ENCODE data around the gene R3HDML.
"Not testable (repeated sequence)": the region's sequence is repeated elsewhere in the genome, so short reads cannot be mapped to it uniquely, and the experiment has no call there.

The R3HDML gene

GRCh38 chr20:44331201-44331600 lies 5.6 kb upstream of the R3HDML start:
- no peak for DNase-seq

DNA sequence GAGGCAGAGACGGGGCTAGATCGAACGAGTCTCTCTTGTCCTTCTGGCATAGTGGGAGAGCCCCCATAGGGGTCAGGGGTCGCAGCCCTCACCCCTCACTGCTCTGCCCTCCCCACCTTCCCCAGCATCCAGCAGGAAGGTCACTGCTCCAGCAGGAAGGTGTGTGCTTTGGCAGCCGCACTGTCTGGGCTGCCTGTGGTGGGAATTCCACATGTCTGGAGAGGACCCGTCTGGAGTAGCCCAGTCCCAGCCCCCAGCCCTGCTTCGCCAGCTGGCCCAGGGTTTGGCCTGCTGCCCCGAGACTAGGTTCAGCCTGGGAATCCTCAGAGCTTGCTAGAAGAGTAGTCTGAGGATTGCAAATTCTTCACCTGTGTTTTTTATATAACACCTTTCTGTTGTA lies 2.5 kb upstream of the R3HDML start:
- no peak for DNase-seq

DNA sequence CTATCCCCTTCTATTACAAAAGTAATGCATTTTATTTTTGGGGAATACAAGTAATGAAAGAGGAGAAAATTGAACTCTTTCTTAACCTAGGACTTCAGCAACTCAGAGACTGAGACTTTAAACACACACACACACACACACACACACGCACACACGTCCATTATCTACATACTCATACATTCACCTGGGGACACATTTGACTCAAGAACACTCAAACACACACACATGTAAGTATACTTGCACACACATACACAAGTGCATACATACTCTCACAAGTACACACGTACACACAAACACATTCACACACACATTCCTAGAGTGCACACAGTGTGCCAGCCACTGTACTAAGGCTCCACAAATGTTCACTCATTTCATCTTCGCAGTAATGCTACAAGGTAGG lies 2.1 kb upstream of the R3HDML start:
- DNase-seq, result no peak

- no peak for DNase-seq
Measured at GRCh38 chr20:44335675-44336074, 1.2 kb upstream of the R3HDML start.

- no peak for DNase-seq
Measured at GRCh38 chr20:44336086-44336485, 757 bp upstream of the R3HDML start.

GRCh38 chr20:44342248-44342647 lies 5.4 kb downstream of the R3HDML start:
- DNase-seq, result no peak

GRCh38 chr20:44343162-44343675 lies 6.4 kb downstream of the R3HDML start:
- DNase-seq, result no peak

DNA sequence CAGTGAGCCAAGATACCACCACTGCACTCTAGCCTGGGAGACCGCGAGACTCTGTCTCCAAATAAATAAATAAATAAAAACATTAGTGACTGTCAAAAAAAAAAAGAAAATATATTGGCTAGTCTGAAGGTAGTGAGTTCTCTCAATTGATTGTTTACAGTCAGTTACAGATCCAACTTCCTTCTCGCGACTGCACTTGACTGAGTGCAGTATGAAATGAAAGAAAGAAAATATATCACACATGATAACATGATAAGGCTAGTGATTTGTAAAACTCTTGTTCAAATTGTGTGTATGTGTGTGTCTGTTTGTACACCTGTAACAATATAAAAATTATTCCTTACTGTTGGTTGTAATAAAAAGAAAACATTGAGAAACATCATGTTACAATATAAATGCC lies 7.9 kb downstream of the R3HDML start:
- no peak for DNase-seq

DNA sequence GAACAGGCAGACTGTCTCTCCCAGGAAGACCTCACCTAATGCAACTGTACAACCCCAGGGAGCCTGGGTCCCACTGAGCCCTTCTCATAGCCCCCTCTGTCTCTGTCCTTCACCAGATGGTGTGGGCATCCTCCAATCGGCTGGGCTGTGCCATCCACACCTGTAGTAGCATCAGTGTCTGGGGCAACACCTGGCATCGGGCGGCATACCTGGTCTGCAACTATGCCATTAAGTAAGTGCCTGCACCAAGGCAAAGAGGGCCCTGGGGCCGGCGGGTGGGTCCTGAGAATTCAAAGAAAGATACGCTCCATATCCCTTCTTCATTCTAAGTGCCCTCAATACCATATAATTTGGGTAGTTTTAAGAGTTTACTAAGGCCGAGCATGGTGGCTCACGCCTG lies 8.3 kb downstream of the R3HDML start:
- no peak for DNase-seq

DNA sequence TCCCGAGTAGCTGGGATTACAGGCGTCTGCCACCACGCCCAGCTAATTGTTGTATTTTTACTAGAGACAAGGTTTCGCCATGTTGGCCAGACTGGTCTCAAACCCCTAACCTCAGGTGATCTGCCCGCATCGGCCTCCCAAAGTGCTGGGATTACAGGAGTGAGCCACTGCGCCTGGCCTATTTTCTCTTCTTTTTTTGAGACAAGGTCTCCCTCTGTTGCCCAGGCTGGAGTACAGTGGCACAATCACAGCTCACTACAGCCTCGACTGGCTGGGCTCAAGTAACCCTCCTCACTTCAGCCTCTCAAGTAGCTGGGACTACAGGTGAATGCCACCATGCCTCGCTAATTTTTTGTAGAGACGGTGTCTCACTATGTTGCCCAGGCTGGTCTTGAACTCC lies 9.1 kb downstream of the R3HDML start:
- not testable (repeated sequence) for DNase-seq

GRCh38 chr20:44348168-44348659 lies 11.4 kb downstream of the R3HDML start:
- no peak for DNase-seq

GRCh38 chr20:44349349-44349748 lies 12.5 kb downstream of the R3HDML start:
- no peak for DNase-seq

DNA sequence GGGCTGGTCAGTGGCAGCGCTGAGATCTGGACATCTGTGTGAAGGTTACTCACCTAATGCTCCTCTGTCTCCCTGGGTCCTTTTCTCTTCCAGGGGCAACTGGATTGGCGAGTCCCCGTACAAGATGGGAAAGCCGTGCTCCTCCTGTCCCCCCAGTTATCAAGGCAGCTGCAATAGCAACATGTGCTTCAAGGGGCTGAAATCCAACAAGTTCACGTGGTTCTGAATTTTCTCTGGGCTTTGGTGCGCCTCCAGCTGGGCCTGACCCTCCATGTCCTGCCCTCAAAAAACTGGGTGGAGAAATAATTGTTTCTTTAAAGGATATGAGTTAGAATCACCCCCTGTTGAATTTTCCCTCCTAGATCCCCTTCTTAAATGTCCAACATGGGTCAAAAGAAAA lies 13.7 kb downstream of the R3HDML start:
- no peak for DNase-seq

DNA sequence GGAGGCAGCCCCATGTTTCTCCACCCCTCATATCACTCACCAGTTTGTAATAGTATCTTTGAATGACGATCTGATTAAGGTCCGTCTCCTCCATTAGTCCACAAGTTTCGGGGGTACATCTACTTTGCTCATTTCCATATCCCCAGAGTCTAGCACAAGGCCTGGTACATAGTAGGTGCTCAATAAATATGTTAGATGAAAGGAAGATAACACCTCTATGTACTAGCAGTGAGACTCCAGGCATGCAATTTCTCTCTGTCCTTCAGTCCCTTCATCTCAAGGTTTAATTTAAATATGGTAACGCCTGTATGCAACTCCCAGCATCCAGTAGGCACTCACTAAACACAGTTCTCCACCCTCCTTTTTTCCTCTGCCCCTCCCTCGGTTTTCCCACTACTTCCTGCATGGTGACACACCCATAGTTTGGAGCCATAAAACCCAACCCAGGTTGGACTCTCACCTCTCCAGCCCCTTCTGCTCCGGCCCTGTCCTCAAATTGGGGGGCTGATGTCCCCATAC lies 18.2 kb downstream of the R3HDML start:
- no peak for DNase-seq

DNA sequence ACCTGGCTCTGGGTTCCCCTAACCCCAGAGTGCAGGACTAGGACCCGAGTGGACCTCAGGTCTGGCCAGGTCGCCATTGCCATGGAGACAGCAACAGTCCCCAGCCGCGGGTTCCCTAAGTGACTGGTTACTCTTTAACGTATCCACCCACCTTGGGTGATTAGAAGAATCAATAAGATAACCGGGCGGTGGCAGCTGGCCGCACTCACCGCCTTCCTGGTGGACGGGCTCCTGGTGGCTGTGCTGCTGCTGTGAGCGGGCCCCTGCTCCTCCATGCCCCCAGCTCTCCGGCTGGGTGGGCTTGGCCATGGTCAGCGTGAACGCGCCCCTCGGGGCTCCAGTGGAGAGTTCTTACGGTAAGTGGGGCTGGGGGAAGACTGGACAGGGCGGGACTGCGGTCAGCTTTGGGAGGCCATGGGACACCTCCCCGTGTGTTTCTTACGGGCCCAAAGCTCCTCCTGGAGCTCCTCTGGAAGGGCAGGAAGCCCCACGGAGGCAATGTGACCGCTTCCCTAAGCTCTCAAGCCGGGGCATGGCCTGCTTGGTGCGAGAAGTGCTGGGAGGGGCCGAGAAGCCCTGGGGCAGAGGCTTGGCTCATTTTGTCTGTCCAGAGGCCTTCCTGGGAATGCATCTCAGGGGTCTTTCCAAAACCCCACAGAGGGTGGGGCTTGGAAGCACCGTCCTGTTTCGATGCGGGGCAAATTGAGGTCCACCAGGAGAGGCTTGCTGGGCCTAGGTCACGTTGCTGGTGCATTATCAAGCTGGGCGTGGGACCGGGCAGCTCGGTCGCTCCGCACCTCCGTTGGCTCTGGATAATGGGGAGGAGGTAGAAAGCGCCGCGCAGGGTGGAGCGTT lies 18.9 kb downstream of the R3HDML start, which contains the start of gene HNF4A:
Gene HNF4A, plus strand, starts transcription at position 202 of the 855 bp plus-strand sequence. Its CDS starts 106 bp downstream, at position 308.
- no peak for DNase-seq

DNA sequence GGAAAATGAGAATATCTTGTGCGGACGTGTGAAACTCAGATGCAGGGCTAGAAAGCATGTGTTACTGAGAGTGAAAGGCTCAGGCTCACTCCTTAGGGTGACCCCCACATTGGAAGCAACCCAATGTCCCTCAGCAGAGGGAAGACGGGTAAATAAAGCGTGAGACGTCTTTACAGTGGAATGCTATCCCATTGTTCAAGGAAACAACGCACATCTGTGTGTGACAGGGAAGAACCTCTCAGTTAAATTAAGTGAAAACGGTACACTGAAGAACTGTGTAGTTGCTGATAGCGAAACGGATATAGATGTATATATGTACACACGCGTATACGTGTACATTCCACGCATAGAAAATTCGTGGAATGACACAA lies 19.5 kb downstream of the R3HDML start:
- DNase-seq, result no peak

DNA sequence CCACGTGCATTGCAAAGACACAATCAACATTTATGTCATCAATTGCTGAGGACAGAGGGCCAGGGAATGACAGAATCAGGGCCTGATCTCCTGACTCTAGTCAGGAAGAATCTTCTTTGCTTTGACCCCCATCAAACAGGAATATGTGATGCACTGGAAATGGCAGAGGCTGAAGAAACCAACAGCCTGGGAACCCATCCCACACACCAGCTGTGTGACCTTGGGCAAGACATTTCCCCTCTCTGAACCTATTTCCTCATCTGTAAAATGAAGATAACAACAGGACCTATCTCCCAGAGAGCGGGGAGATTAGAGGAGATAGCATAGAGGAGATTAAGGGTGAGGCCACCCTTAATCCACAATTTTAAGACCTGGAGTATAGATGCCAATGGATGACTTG lies 20.2 kb downstream of the R3HDML start:
- DNase-seq, result no peak

DNA sequence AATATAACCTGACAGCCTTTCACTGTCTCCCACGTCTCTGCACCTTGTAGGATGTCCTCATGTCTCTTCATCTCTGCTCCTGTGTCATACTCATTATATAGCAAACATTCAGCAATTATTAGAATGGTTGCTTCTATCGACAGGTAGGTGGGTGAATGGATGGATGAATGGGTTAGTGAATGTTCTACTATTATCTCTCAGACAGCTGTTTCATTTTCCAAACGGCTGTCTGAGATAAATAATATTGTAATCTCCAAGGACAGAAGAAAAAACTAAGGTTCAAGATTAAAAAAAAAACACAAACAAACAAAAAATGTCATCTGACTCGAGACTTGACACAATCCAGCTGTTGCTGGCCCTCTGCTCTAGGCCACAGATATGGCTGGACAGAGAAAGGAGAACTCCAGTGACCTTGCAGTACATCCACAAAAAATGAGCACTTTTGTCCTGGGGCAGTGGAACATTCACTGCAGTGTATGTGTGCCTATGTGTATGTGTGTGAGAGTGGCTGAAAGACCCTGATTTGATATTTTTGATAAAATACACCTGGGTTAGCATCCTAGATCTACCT lies 20.8 kb downstream of the R3HDML start:
- no peak for DNase-seq

- no peak for DNase-seq
Measured at GRCh38 chr20:44358776-44359175, 21.9 kb downstream of the R3HDML start.

DNA sequence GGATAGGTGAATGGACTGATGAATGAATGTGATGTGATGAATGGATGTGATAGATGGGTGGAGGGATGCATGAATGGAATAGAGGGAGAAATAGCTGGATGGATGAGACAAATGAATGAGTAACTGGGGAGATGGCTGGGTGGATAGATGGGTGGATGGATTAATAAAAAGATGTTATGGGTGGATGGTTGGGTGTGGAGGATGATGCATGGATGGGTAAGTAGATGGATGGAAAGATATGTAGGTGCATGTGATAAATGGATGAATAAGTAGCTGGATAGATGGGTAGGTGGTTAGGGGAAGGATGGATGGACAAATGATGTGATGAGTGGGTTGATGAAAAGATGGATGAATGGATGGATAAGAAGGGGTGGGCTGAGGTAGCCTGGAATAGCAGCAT lies 23.4 kb downstream of the R3HDML start:
- DNase-seq, result no peak

- no peak for DNase-seq
Measured at GRCh38 chr20:44361021-44361420, 24.2 kb downstream of the R3HDML start.

DNA sequence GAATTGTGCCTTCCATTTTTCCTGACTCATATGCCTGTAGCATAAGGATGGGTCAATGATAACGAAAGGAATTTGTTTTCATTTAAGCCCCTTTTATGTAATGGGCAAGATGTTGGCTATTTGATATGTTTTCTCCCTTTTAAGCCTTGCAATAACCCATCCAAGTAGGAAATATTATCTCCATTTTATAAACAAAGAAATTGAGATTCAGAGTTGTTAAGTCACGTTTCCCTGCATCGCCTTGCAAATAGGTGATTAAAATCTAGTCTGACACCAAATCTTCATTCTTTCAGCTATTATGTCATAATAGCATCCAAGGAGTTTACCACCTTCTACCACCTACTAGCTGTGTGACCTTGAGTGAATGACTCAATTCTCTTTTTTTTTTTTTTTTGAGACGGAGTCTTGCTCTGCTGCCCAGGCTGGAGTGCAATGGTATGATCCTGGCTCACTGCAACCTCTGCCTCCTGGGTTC lies 25.7 kb downstream of the R3HDML start:
- no peak for DNase-seq

DNA sequence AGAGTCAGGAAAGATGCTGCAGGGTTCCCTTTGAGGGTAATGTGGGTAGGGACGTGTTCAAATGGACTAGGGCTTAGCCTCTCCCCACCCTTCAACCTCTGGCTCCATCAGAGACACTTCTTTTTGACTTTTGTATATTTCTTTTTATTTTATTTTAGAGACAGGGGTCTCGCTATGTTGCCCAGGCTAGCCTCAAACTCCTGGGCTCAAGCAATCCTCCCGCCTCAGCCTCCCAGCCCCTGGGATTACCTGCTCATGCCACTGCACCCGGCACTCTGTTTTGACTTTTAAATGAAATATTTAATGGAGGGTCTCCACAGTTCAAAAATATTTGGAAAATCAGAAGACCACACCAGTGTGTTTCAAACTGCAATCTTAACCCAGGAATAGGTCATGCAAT lies 27.2 kb downstream of the R3HDML start:
- DNase-seq, result no peak

DNA sequence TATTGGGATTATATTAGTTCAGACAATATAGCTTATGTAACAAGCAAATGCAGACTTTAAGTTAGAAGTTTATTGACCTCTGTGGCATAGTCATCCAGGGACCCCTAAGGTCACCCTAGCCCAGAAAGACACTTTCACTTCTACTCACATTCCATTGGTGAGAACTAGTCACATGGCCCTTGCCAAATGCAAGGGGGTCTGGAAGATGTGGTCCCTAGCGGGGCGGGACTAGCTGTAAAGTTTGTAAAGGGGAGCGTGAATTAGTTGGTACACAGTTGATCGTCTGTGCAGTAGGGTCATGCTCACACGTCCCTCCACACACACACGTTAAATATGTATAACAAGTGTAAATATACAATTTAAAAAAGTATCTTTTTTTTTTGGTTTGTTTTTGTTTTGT lies 27.9 kb downstream of the R3HDML start:
- DNase-seq, result no peak

All from CD4-positive, alpha-beta T cell treated with Interleukin-21 for 1 hour (primary cell).